ENCODE measurements around the gene CYP2W1. TPM values are rescaled to one million over a fixed set of nuclear protein-coding genes. Genes with fewer than 3 reads are reported as not detected.

CYP2W1 gene
- total RNA-seq, 1 donor from 2014 or later: not detected

DNA sequence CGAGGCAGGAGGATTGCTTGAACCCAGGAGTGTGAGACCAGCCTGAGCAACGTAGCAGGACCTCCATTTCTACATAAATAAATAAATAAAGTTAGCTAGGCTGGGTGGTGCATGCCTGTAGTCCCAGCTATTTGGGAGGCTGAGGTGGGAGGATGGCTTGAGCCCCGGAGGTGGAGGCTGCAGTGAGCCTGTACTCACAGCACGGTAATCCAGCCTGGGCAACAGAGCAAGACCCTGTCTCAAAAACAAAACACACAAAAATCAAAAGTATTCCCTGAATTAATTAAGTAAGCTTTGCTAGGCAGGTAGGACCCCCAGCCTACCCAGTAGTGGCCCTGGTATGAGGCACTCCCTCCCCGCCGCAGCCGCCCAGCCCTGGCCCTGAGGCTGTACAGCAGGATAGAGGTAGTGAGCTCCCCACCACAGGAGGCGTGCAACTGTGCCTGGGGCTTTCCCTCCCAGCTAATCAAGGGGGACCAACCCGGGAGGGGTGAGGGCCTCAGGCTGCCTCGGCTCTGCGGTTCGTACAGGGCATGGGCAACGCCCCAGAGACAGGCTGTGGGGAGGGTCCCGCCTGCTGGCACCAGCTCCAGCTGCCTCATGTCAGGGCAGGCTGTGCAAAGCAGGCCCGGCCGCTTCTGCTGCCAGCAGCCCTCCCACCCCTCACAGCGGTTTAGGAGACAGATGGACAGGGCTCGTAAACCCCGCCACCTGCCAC, 1.0 kb upstream of the CYP2W1 start:
- Histone ChIP-seq H3K36me3 (no peaks in the 10 kb centered on the region), H3K4me1 (no peaks in the 10 kb centered on the region), H3K27ac (no peak overlapping the region), H3K27me3 (ENCODE audit: low read depth) (peaks cover 40% of the 10 kb centered on the region), H3K4me3 (no peak overlapping the region), H3K9me3 (no peaks in the 10 kb centered on the region)
- TF ChIP-seq, protein P1, sequence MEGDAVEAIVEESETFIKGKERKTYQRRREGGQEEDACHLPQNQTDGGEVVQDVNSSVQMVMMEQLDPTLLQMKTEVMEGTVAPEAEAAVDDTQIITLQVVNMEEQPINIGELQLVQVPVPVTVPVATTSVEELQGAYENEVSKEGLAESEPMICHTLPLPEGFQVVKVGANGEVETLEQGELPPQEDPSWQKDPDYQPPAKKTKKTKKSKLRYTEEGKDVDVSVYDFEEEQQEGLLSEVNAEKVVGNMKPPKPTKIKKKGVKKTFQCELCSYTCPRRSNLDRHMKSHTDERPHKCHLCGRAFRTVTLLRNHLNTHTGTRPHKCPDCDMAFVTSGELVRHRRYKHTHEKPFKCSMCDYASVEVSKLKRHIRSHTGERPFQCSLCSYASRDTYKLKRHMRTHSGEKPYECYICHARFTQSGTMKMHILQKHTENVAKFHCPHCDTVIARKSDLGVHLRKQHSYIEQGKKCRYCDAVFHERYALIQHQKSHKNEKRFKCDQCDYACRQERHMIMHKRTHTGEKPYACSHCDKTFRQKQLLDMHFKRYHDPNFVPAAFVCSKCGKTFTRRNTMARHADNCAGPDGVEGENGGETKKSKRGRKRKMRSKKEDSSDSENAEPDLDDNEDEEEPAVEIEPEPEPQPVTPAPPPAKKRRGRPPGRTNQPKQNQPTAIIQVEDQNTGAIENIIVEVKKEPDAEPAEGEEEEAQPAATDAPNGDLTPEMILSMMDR (IDR thresholded peaks at IDR 0.05): no peak
- intact Hi-C loops (cut with DNase I): no loop called here
- ATAC-seq: no peak
- DNase-seq: no peak

- no peaks in the 10 kb centered on the region for H3K9me3 ChIP-seq
- no peaks in the 10 kb centered on the region for H3K4me1 ChIP-seq
- DNase-seq (no peak), ATAC-seq (no peak)
- no peaks in the 10 kb centered on the region for H3K36me3 ChIP-seq
- peaks cover 46% of the 10 kb centered on the region for H3K27me3 ChIP-seq (ENCODE audit: low read depth)
- TF ChIP-seq, protein P1 (IDR thresholded peaks at IDR 0.05): no peak
- no peak overlapping the region for H3K4me3 ChIP-seq
- intact Hi-C loops (cut with DNase I): no loop called here
- H3K27ac ChIP-seq: no peak overlapping the region
These were observed 424 bp upstream of the CYP2W1 start for GRCh38 chr7:982511-983003.

GRCh38 chr7:983616-984071, 663 bp downstream of the CYP2W1 start:
- peaks cover 57% of the 10 kb centered on the region for H3K27me3 ChIP-seq (ENCODE audit: low read depth)
- ATAC-seq (no peak), DNase-seq (no peak)
- no peaks in the 10 kb centered on the region for H3K9me3 ChIP-seq
- H3K4me1 ChIP-seq: peaks cover 6% of the 10 kb centered on the region
- no peak overlapping the region for H3K4me3 ChIP-seq
- intact Hi-C loops (cut with DNase I): no loop called here
- no peaks in the 10 kb centered on the region for H3K36me3 ChIP-seq
- H3K27ac ChIP-seq: no peak overlapping the region
- TF ChIP-seq, protein P1 (IDR thresholded peaks at IDR 0.05): no peak

DNA sequence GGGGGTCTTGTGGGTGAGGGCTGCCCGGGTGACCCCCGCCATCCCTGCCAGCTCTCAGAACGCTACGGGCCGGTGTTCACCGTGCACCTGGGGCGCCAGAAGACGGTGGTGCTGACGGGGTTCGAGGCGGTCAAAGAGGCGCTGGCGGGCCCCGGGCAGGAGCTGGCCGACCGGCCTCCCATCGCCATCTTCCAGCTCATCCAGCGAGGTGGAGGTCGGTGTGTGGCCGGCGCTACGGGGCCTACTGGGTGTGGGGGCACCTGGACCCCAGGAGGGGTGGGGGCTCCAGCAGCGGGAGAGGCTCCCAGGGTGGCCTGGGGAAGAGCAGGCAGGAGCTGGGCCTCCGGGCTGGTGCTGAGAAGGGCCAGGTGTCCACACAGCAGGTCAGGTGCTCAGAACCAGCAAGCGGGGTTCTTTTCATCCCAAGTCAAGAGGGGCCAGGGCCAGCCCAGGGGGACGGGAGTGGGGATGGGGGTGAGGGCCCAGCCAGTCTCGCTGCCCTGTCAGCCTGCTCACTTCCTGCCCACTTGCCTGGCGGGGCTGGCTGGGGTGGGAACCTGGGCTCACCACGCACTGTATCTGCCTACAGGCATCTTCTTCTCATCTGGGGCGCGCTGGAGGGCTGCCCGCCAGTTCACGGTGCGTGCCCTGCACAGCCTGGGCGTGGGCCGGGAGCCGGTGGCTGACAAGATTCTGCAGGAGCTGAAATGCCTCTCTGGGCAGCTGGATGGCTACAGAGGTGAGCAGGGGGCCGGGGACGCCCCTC, 1.6 kb downstream of the CYP2W1 start:
- no peaks in the 10 kb centered on the region for H3K9me3 ChIP-seq
- DNase-seq (no peak), ATAC-seq (no peak)
- H3K4me1 ChIP-seq: peaks cover 7% of the 10 kb centered on the region
- no peak overlapping the region for H3K27ac ChIP-seq
- intact Hi-C loops (cut with DNase I): no loop called here
- peaks cover 58% of the 10 kb centered on the region for H3K27me3 ChIP-seq (ENCODE audit: low read depth)
- TF ChIP-seq, protein P1 (IDR thresholded peaks at IDR 0.05): no peak
- no peaks in the 10 kb centered on the region for H3K36me3 ChIP-seq
- no peak overlapping the region for H3K4me3 ChIP-seq

GRCh38 chr7:985127-985416, 2.1 kb downstream of the CYP2W1 start:
- TF ChIP-seq, protein P1 (IDR thresholded peaks at IDR 0.05): no peak
- Histone ChIP-seq H3K27ac (no peak overlapping the region), H3K9me3 (no peaks in the 10 kb centered on the region), H3K4me3 (no peak overlapping the region), H3K27me3 (ENCODE audit: low read depth) (peaks cover 58% of the 10 kb centered on the region), H3K36me3 (no peaks in the 10 kb centered on the region), H3K4me1 (peaks cover 7% of the 10 kb centered on the region)
- ATAC-seq (no peak), DNase-seq (no peak)
- intact Hi-C loops (cut with DNase I): no loop called here

Measured in lower lobe of right lung (tissue), 2 donors.